BLaER1 treated with 17β-estradiol and CSF1 and Interleukin-3, amounts not matched to agents 10 nM and 100 nM (cell line): Measurements from ENCODE around the gene DNASE2.
A peak's percentile ranks its signal among the peaks of the same experiment; 100 is the strongest.

Source experiments
- H3K27ac ChIP-seq, 11 experiments: shearing (Covaris generic); formaldehyde crosslinking; 2 replicates each; pipeline ENCODE4 v1.8.1; 2022
- H3K27me3 ChIP-seq, 11 experiments: shearing (Covaris generic); formaldehyde crosslinking; 2 replicates each; pipeline ENCODE4 v1.8.1; 2022
- H3K36me3 ChIP-seq, 11 experiments: shearing (Covaris generic); formaldehyde crosslinking; 2 replicates each; pipeline ENCODE4 v1.8.1; 2022
- H3K4me1 ChIP-seq, 10 experiments: shearing (Covaris generic); formaldehyde crosslinking; 2 replicates each; pipeline ENCODE4 v1.8.1; 2022
- H3K4me2 ChIP-seq, 11 experiments: shearing (Covaris generic); formaldehyde crosslinking; 2 replicates each; pipeline ENCODE4 v1.8.1; 2022
- H3K4me3 ChIP-seq, 10 experiments: shearing (Covaris generic); formaldehyde crosslinking; 2 replicates each; pipeline ENCODE4 v1.8.1; 2022
- H3K9ac ChIP-seq, 11 experiments: shearing (Covaris generic); formaldehyde crosslinking; 2 replicates each; pipeline ENCODE4 v1.8.1; 2022
- H3K9me3 ChIP-seq, 11 experiments: shearing (Covaris generic); formaldehyde crosslinking; replicated peaks in 1 of 11; 2 replicates each; pipeline ENCODE4 v1.8.1; 2022
- H4K20me1 ChIP-seq, 11 experiments: shearing (Covaris generic); formaldehyde crosslinking; 2 replicates each; pipeline ENCODE4 v1.8.1; 2022
- Cebpa-rat ChIP-seq, 11 experiments: shearing (Covaris generic); IDR thresholded peaks; 2 replicates each; pipeline ENCODE4 v1.8.1; 2022

DNASE2 gene

DNA sequence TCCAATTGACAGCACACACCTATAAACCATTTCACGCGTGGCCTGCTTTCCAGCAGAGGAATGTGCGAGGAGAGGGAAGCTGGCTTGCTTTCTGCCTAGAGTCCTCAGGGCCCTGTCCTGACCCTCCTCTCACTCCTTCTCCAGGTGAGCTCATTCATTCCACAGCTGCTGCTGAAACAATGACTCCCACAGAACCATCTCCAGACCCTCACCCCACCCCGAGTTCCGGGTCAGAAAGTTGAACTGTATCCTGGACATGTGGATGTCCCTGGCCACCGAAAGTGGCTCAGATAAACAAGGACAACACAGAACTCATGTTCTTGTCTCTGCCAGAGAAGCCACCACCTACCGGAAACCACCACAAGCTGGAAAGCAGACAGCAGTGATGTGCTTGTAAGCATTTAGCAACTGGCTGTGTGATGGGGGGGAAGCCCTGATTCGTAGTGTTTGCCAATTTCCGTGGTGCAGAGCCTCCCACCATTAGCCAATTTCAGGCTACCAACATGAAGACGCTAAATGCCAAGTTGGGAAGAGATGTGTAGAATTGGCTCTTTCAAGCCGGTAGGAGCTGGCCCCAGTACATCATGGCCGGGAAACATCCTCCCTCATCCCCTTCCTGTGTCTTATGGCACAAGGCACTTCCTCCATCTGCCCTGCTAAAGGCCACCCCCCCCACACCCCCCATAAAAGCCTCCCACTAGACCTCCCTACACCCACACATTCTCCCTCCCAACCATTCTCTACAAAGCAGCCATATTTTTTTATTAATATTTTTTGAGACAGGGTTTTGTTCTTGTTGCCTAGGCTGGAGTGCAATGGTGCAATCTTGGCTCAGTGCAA is 32.8 kb upstream of the DNASE2 start:
- peak overlapping the region; percentile 43 to 77 (median 66) for H3K4me2 ChIP-seq

DNA sequence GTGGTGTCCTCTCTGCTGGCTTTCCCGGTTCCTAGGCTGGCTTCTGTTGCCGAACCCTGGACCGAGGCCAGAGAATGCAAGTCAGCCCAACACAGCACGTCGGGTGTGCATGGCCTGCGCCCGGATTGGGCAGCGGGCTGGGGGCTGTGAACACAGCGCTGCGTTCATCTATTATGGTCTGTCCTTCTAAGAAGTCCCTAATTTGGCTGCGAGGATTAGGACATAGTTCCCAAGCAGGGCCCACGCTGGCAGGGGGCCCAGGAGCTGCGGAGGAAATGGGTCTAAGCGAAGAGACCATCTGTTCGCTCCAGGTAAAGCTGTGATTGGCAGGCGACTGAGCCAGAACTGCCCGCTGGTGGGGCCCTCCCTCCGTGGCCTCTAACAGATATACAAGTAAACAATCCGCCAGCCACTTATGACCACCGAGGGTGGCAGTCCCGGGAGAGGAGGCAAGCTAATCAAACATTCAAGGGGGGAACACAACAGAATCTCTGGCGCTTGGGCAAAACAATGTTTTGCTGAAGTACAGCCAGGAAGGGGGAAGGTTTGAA is 31.8 kb upstream of the DNASE2 start:
- Histone ChIP-seq H3K9me3 (no peaks in the 10 kb centered on the region), H4K20me1 (no peaks in the 10 kb centered on the region), H3K4me3 (no peak overlapping the region), H3K4me1 (peaks cover 17 to 27% (median 22%) of the 10 kb centered on the region in 10 experiments), H3K4me2 (peak overlapping the region in 10 of 11 experiments; percentile 43 to 77 (median 66); a peak in 19 of 22 replicates), H3K36me3 (no peaks in the 10 kb centered on the region), H3K27ac (peak overlapping the region in 10 of 11 experiments; percentile 57 to 87 (median 80); a peak in 20 of 22 replicates), H3K27me3 (no peaks in the 10 kb centered on the region), H3K9ac (peak overlapping the region in 8 of 11 experiments; percentile 61 to 79 (median 70); a peak in 13 of 22 replicates)
- TF ChIP-seq Cebpa-rat (IDR thresholded peaks at IDR 0.05): no peak

More for the DNA sequence above, 32.8 kb upstream of the DNASE2 start:
- Histone ChIP-seq H3K27ac (peak overlapping the region; percentile 34 to 87 (median 80); a peak in 20 of 22 replicates), H3K4me1 (peaks cover 19 to 37% (median 29%) of the 10 kb centered on the region in 10 experiments), H3K9me3 (no peaks in the 10 kb centered on the region), H3K27me3 (no peaks in the 10 kb centered on the region), H3K36me3 (no peaks in the 10 kb centered on the region), H3K9ac (peak overlapping the region in 9 of 11 experiments; percentile 58 to 79 (median 68); a peak in 18 of 22 replicates), H3K4me3 (no peak overlapping the region; a peak in 2 of 20 replicates), H4K20me1 (no peaks in the 10 kb centered on the region)
- TF ChIP-seq Cebpa-rat (IDR thresholded peaks at IDR 0.05): peak in 6 of 11 experiments; percentile 10 to 82 (median 61); a peak in 7 of 22 replicates

DNA sequence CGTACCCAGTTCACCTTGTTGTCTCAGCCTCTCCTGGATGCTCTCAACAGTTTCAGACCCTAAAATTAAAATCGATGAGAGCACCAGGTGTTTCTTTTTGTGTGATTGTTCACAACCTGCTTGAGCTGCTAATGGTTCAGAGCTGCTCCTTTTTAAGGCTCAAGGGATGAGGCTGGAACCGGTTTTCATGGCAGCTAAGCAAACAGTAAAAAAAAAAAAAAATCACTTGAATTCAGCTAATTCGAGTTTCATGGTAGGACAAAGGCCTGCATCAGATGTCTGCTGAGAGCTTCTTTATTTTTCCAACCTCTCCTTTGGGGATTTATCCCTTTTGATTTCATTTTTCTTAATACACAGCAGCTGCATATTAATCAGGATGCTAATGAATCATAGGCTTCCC is 31.3 kb upstream of the DNASE2 start:
- H3K27ac ChIP-seq: peak overlapping the region in 9 of 11 experiments; percentile 77 to 87 (median 81); a peak in 11 of 22 replicates
- TF ChIP-seq Cebpa-rat (IDR thresholded peaks at IDR 0.05): no peak
- H3K4me2 ChIP-seq: peak overlapping the region in 3 of 11 experiments; percentile 61 to 77 (median 69); a peak in 4 of 22 replicates
- H3K27me3 ChIP-seq: no peaks in the 10 kb centered on the region
- H3K9ac ChIP-seq: peak overlapping the region in 3 of 11 experiments; percentile 66 to 74 (median 72); a peak in 2 of 22 replicates
- no peak overlapping the region for H3K4me3 ChIP-seq
- H4K20me1 ChIP-seq: no peaks in the 10 kb centered on the region
- H3K9me3 ChIP-seq: no peaks in the 10 kb centered on the region
- H3K4me1 ChIP-seq: peaks cover 17 to 25% (median 22%) of the 10 kb centered on the region in 10 experiments
- no peaks in the 10 kb centered on the region for H3K36me3 ChIP-seq

DNA sequence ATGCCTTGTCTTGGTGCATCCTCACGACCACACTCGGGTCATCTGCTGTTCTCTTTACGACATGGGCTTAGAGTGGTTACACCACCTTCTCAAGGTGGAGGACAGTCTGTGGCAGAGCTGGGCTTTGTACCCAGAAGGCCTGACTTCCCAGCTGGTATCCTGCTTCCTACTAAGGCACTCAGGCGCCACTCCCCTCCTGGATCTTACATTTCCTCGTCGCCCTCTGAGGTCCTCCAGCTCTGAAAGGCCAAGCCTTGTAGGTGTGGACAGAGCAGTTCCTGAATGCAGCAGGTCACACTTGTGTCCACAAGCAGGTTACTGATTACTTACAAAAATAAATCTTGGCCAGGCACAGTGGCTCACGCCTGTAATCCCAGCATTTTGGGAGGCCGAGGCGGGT is 25.9 kb upstream of the DNASE2 start:
- Histone ChIP-seq H3K4me3 (no peak overlapping the region), H3K27me3 (no peaks in the 10 kb centered on the region), H3K4me1 (no peaks in the 10 kb centered on the region), H3K9me3 (no peaks in the 10 kb centered on the region), H3K9ac (no peak overlapping the region), H4K20me1 (no peaks in the 10 kb centered on the region), H3K36me3 (peaks cover 0 to 29% (median 9%) of the 10 kb centered on the region in 11 experiments; a peak in 12 of 22 replicates), H3K27ac (no peak overlapping the region), H3K4me2 (no peak overlapping the region)
- TF ChIP-seq Cebpa-rat (IDR thresholded peaks at IDR 0.05): no peak

DNA sequence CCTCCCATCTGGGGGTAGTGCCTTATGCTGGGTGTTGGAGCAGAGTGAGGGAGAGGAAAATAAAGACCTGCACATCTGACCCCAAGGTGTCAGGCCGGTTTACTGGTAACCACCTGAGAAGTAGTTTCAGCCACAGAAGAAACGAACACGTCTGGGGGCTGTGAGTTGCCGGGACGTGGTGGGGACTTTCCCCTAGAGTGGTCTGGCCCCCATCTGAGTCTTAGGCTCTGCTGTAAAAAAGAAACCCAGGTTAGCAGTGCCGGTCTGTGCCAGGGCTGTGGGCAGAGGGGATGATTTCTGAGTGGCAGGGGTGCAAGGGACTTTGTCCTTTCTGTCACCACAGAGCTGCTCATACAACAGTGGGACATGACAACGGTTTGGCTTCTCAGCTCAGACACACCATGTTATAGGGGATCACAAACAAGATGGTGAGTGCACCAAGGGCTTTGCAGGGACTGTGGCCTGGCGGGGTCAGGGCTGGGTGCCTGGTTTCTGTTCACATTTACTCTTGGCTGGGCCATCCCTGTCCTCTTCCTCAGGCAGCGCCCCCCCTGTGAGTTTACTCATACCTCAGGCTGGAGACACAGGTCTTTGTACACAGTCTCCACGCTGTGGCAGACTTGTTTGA is 18.8 kb upstream of the DNASE2 start:
- no peak overlapping the region for H3K4me3 ChIP-seq
- no peak overlapping the region for H3K9ac ChIP-seq
- TF ChIP-seq Cebpa-rat (IDR thresholded peaks at IDR 0.05): no peak
- H3K4me1 ChIP-seq: no peaks in the 10 kb centered on the region
- H3K4me2 ChIP-seq: no peak overlapping the region
- H4K20me1 ChIP-seq: peaks cover 0 to 15% (median 0%) of the 10 kb centered on the region in 11 experiments; a peak in 1 of 22 replicates
- H3K9me3 ChIP-seq: no peaks in the 10 kb centered on the region
- peaks cover 42 to 89% (median 64%) of the 10 kb centered on the region in 11 experiments for H3K36me3 ChIP-seq
- no peak overlapping the region for H3K27ac ChIP-seq
- H3K27me3 ChIP-seq: no peaks in the 10 kb centered on the region

DNA sequence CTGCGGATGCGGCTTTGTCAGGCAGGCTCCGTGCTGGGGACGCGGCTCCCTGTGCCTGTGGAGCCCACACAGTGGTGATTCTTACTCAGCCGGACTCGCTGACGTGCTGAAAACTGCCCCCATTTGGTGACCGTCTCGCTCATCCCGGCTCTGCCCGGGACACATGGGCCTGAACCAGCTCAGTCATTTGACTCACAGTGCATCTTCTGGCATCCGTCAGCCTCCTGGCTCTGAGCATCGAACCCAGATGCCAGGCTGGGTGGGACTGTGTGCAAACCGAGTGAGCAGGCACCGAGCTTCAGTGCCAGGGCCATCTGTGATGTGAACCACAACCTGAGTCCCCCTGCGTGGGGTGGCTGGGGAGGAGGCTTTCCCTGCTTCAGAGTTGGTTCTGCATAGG is 15.2 kb upstream of the DNASE2 start:
- Histone ChIP-seq H3K36me3 (peaks cover 64 to 93% (median 78%) of the 10 kb centered on the region in 11 experiments), H3K4me2 (no peak overlapping the region), H3K4me3 (no peak overlapping the region), H3K27me3 (no peaks in the 10 kb centered on the region), H4K20me1 (peaks cover 0 to 23% (median 6%) of the 10 kb centered on the region in 11 experiments; a peak in 11 of 22 replicates), H3K27ac (no peak overlapping the region), H3K9ac (0 out of 22 replicates have a peak overlapping the region, but pooled peaks of 2 of the 11 experiments have one; percentile 6 to 26), H3K9me3 (no peaks in the 10 kb centered on the region), H3K4me1 (peaks cover 8 to 14% (median 12%) of the 10 kb centered on the region in 10 experiments)
- TF ChIP-seq Cebpa-rat (IDR thresholded peaks at IDR 0.05): no peak

DNA sequence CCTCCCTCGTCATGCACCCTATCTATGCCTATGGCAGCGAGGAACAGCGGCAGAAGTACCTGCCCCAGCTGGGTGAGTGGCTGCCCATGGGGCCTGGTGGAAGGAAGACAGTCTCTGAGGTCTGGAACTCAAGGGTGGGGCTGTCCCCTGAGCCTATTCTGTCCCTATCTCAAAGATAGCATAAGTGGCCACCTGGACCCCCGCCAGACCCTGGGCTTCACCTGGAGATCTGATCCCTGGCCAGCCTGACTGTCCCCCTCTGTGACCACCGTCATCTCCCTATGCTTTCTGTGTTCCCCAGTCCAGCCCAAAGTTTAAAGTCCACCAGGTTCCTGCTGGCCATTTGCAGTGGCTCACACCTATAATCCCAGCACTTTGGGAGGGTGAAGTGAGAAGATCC is 12.3 kb upstream of the DNASE2 start:
- Histone ChIP-seq H4K20me1 (peaks cover 0 to 23% (median 7%) of the 10 kb centered on the region in 11 experiments; a peak in 11 of 22 replicates), H3K4me1 (peaks cover 19 to 28% (median 23%) of the 10 kb centered on the region in 10 experiments), H3K4me2 (no peak overlapping the region), H3K9me3 (no peaks in the 10 kb centered on the region), H3K27me3 (no peaks in the 10 kb centered on the region), H3K36me3 (peaks cover 51 to 68% (median 59%) of the 10 kb centered on the region in 11 experiments), H3K9ac (no peak overlapping the region; a peak in 1 of 22 replicates), H3K27ac (no peak overlapping the region), H3K4me3 (no peak overlapping the region)
- no peak for TF ChIP-seq Cebpa-rat (IDR thresholded peaks at IDR 0.05)

DNA sequence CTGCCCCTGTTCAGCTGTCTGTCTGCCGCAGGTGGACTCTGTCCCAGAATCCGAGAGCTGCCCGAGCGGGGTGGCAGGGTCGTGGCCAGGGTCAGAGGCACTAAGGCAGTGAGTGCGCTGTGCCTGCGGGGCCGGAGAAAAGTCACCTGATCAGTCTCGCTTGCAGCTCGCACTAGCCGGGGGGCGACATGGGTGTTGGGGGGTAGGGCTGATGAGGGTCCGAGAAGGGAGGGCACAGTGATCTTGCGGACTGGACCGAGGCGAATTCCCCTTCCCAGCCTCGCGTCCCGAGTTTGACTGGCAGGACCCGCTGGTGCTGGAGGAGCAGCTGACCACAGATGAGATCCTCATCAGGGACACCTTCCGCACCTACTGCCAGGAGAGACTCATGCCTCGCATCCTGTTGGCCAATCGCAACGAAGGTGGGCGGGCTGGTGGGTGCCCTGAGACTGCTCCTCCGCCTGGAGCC is 10.3 kb upstream of the DNASE2 start:
- peak overlapping the region in 10 of 11 experiments; percentile 30 to 78 (median 70); a peak in 19 of 22 replicates for H3K27ac ChIP-seq
- H3K9me3 ChIP-seq: no peaks in the 10 kb centered on the region
- H3K4me1 ChIP-seq: peaks cover 19 to 28% (median 23%) of the 10 kb centered on the region in 10 experiments
- peak overlapping the region; percentile 76 to 99 (median 95) for H3K4me3 ChIP-seq
- H3K4me2 ChIP-seq: peak overlapping the region; percentile 97 to 100 (median 99)
- H3K36me3 ChIP-seq: peaks cover 31 to 48% (median 39%) of the 10 kb centered on the region in 11 experiments
- TF ChIP-seq Cebpa-rat (IDR thresholded peaks at IDR 0.05): no peak
- peaks cover 8 to 15% (median 12%) of the 10 kb centered on the region in 11 experiments; a peak in 21 of 22 replicates for H3K27me3 ChIP-seq
- peaks cover 0 to 12% (median 7%) of the 10 kb centered on the region in 11 experiments; a peak in 11 of 22 replicates for H4K20me1 ChIP-seq
- peak overlapping the region; percentile 73 to 91 (median 84) for H3K9ac ChIP-seq
